ENCODE results near the gene TFG. TPM values are rescaled to one million over a fixed set of nuclear protein-coding genes. Genes with fewer than 3 reads are reported as not detected.
"Not testable (repeated sequence)": the region's sequence is repeated elsewhere in the genome, so short reads cannot be mapped to it uniquely, and the experiment has no call there.

Gene TFG
- polyA plus RNA-seq (2013, experiment 1 of 4): 147 TPM
- polyA plus RNA-seq (2013, experiment 2 of 4): 137 TPM
- polyA plus RNA-seq (2013, experiment 3 of 4): 115 TPM
- 125 TPM for polyA plus RNA-seq (2013, experiment 4 of 4)

DNA sequence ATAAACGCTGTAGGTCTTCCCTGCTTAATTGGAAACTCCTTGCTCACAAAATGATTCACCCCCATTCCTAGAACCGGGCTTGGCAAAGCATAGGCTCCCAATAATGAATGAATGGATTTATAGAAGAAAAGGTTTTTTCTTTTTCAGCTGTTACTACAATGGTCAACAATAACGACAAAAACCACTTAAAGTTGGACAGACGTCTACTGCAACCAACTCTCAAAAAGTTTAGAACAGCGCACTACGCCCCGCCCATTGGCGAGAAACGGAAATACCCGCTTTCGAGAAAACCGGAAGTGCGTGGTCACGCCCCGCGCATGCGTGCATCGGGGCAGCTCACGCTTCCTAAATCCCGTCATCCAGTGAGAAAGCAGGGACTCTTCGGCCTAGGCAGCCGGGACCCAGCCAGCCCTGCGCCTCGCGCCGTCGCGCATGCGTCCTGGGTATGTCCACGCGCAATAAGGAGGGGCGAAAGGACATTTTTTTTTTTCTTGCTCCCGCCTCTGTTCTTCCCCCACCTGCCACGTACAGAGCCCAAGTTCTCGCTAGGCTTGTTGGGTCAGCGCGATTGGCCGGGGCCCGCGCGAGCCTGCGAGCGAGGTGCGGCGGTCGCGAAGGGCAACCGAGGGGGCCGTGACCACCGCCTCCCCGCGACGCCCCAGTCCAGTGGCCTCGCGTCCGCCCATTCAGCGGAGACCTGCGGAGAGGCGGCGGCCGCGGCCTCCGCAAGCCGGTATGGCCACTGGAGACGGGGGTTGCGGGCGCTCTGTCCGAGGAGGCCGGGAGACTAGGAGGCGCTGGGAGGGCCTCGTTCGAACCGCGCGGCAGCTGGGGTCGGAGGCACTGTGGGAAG, at the start of gene TFG:
Gene TFG, plus strand, starts transcription at position 506 of the 853 bp plus-strand sequence. CDS start 4,192 bp downstream, outside the sequence.
- H3K9me3 ChIP-seq (ENCODE audit: control insufficient read depth, low read length): no peaks in the 10 kb centered on the region
- peaks cover under 1% of the 10 kb centered on the region for H3K36me3 ChIP-seq (ENCODE audit: control insufficient read depth, insufficient read depth, low read length)
- peak within 1 kb of the TSS; percentile 60 for H3K4me3 ChIP-seq (ENCODE audit: insufficient read depth, low read depth, low read length)
- H3K27ac ChIP-seq (ENCODE audit: insufficient read depth, low read depth, low read length, poor library complexity, severe bottlenecking): peak within 1 kb of the TSS; percentile 98
- H3K4me1 ChIP-seq (ENCODE audit: control insufficient read depth, insufficient read depth, low read length): no peaks in the 10 kb centered on the region
- WGBS, 2 experiments: 1 to 2% methylated on average over 69 to 70 of the region's 76 CpGs
- H3K27me3 ChIP-seq (ENCODE audit: control insufficient read depth, insufficient read depth, low read length, poor library complexity, severe bottlenecking): peaks cover 42% of the 10 kb centered on the region

DNA sequence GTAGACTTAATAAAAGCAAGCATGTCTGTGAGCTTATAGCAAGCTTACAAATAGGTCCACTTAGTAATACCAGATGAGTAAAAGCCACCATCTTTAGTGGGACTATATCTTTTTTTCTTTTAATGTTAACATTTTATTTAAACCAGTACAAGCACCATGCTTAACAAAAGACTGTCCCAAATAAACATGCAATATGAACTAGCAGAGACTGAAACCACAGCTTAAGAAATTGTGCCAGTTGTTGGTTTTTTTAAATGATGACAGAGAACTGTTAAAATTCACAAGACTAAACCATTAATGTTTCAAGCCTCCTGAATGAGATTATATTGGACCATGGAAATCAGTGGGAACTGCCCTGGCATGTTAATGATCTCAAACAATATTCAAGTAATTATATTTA, 48.0 kb upstream of the TFG start:
- not testable (repeated sequence) for H3K4me1 ChIP-seq (ENCODE audit: control insufficient read depth, insufficient read depth, low read length); H3K36me3 ChIP-seq (ENCODE audit: control insufficient read depth, insufficient read depth, low read length); H3K27ac ChIP-seq (ENCODE audit: insufficient read depth, low read depth, low read length, poor library complexity, severe bottlenecking); H3K4me3 ChIP-seq (ENCODE audit: insufficient read depth, low read depth, low read length); H3K9me3 ChIP-seq (ENCODE audit: control insufficient read depth, low read length); H3K27me3 ChIP-seq (ENCODE audit: control insufficient read depth, insufficient read depth, low read length, poor library complexity, severe bottlenecking)

DNA sequence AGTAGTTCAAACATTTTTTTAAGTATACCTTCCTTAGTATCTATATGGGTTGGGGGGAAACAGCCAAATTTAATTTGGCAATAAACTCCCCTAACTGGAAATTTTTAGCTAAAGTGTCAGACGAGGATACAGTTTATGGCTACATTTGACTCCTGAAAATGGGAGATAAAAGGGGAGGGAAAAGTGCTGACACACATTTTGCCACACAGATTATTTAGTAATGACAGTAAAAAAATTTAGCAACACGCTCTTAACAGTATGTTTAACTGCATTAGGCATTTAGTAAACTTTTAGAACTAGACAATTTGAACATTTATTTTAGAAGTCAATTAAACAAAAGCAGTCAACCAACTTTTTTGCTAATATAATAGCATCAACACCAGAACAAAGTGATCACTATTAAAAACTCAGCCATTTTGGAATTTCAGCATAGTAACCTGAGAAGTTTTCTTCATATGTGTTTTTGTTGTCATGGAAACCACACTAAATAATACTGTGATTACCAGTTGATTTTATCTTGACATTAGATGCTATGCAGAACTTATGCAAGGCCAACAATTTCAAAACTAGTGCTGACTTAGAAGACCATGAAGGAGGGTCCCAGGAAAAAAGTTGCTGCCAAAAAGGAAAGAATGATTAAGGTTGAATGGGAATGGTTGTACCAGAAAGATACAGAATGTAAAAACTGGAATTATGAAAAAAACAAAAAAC, 47.0 kb upstream of the TFG start:
- 60 to 100% methylated on average over 1 to 2 of the region's 2 CpGs for WGBS, 2 experiments

DNA sequence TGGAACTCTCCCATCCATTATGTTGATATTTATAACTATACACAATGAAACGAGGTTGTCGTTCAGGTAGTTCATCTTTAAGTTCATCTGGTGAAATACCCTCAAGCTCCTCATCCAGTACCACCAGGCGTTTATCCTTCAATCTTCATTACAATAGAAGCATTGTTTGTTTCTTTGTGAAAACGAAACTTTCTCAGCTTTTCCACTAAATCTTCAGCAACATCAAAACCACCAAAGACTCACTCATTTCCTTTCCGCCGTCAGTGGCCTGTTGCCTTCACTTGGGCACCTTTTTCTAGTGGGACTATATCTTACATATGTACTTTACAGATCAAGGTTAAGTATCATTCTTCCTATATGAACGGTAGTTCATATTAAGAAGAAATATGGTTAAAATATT, 44.1 kb upstream of the TFG start:
- Histone ChIP-seq H3K4me1 (ENCODE audit: control insufficient read depth, insufficient read depth, low read length) (no peaks in the 10 kb centered on the region), H3K9me3 (ENCODE audit: control insufficient read depth, low read length) (no peaks in the 10 kb centered on the region)
- WGBS, 2 experiments: 79 to 83% methylated on average over 6 of the region's 7 CpGs

More for the DNA sequence above, 47.0 kb upstream of the TFG start:
- Histone ChIP-seq H3K4me3 (ENCODE audit: insufficient read depth, low read depth, low read length) (no peak overlapping the region), H3K27ac (ENCODE audit: insufficient read depth, low read depth, low read length, poor library complexity, severe bottlenecking) (no peak overlapping the region), H3K4me1 (ENCODE audit: control insufficient read depth, insufficient read depth, low read length) (no peaks in the 10 kb centered on the region), H3K27me3 (ENCODE audit: control insufficient read depth, insufficient read depth, low read length, poor library complexity, severe bottlenecking) (no peaks in the 10 kb centered on the region), H3K9me3 (ENCODE audit: control insufficient read depth, low read length) (no peaks in the 10 kb centered on the region), H3K36me3 (ENCODE audit: control insufficient read depth, insufficient read depth, low read length) (no peaks in the 10 kb centered on the region)

DNA sequence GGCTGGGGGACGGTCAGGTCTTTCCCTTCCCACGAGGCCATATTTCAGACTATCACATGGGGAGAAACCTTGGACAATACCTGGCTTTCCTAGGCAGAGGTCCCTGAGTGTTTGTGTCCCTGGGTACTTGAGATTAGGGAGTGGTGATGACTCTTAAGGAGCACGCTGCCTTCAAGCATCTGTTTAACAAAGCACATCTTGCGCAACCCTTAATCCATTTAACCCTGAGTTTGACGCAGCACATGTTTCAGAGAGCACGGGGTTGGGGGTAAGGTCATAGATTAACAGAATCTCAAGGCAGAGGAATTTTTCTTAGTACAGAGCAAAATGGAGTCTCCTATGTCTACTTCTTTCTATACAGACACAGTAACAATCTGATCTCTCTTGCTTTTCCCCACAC, 42.6 kb upstream of the TFG start:
- H3K27ac ChIP-seq (ENCODE audit: insufficient read depth, low read depth, low read length, poor library complexity, severe bottlenecking); H3K4me3 ChIP-seq (ENCODE audit: insufficient read depth, low read depth, low read length); H3K27me3 ChIP-seq (ENCODE audit: control insufficient read depth, insufficient read depth, low read length, poor library complexity, severe bottlenecking); H3K36me3 ChIP-seq (ENCODE audit: control insufficient read depth, insufficient read depth, low read length); H3K9me3 ChIP-seq (ENCODE audit: control insufficient read depth, low read length); H3K4me1 ChIP-seq (ENCODE audit: control insufficient read depth, insufficient read depth, low read length): not testable (repeated sequence)
- 72 to 81% methylated on average over 3 to 5 of the region's 6 CpGs for WGBS, 2 experiments

More for the DNA sequence above, 44.1 kb upstream of the TFG start:
- Histone ChIP-seq H3K27ac (ENCODE audit: insufficient read depth, low read depth, low read length, poor library complexity, severe bottlenecking) (no peak overlapping the region), H3K4me3 (ENCODE audit: insufficient read depth, low read depth, low read length) (no peak overlapping the region), H3K27me3 (ENCODE audit: control insufficient read depth, insufficient read depth, low read length, poor library complexity, severe bottlenecking) (no peaks in the 10 kb centered on the region), H3K36me3 (ENCODE audit: control insufficient read depth, insufficient read depth, low read length) (no peaks in the 10 kb centered on the region)

DNA sequence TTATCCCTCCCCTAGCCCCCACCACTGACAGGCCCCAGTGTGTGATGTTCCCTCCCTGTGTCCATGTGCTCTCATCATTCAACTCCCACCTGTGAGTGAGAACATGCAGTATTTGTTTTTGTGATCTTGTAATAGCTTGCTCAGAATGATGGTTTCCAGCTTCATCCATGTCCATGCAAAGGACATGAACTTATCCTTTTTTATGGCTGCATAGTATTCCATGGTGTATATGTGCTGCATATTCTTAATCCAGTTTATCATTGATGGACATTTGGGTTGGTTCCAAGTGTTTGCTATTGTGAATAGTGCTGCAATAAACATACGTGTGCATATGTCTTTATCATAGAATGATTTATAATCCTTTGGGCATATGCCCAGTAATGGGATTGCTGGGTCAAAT, 42.0 kb upstream of the TFG start:
- not testable (repeated sequence) for H3K36me3 ChIP-seq (ENCODE audit: control insufficient read depth, insufficient read depth, low read length); H3K4me1 ChIP-seq (ENCODE audit: control insufficient read depth, insufficient read depth, low read length); H3K27me3 ChIP-seq (ENCODE audit: control insufficient read depth, insufficient read depth, low read length, poor library complexity, severe bottlenecking); H3K9me3 ChIP-seq (ENCODE audit: control insufficient read depth, low read length); H3K27ac ChIP-seq (ENCODE audit: insufficient read depth, low read depth, low read length, poor library complexity, severe bottlenecking); H3K4me3 ChIP-seq (ENCODE audit: insufficient read depth, low read depth, low read length)
- 100% methylated on average over 1 of the region's 1 CpG for WGBS, 2 experiments

DNA sequence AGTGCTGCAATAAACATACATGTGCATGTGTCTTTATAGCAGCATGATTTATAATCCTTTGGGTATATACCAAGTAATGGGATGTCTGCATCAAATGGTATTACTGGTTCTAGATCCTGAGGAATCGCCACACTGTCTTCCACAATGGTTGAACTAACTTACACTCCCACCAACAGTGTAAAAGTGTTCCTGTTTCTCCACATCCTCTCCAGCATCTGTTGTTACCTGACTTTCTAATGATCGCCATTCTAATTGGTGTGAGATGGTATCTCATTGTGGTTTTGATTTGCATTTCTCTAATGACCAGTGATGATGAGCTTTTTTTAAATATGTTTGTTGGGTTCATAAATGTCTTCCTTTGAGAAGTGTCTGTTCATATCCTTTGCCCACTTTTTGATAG, 38.3 kb upstream of the TFG start:
- H3K27me3 ChIP-seq (ENCODE audit: control insufficient read depth, insufficient read depth, low read length, poor library complexity, severe bottlenecking); H3K4me1 ChIP-seq (ENCODE audit: control insufficient read depth, insufficient read depth, low read length); H3K27ac ChIP-seq (ENCODE audit: insufficient read depth, low read depth, low read length, poor library complexity, severe bottlenecking); H3K36me3 ChIP-seq (ENCODE audit: control insufficient read depth, insufficient read depth, low read length); H3K4me3 ChIP-seq (ENCODE audit: insufficient read depth, low read depth, low read length); H3K9me3 ChIP-seq (ENCODE audit: control insufficient read depth, low read length): not testable (repeated sequence)
- 85 to 100% methylated on average over 1 of the region's 2 CpGs for WGBS, 2 experiments

DNA sequence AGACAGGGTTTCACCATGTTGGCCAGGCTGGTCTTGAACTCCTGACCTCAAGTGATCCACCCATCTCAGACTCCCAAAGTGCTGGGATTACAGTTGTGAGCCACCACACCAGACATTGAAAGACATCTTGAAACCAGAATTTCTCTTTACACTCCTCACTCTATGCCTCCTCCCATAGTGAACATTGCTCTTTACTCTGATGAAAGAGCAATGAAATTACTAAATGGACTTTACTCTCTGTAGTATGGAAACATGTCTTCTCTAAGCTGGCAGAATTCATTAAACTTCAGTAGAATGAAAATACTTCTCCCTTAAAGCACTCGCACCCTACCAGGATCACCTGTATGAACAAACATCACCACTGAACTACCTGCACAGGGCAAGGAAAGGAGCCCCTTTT, 27.8 kb upstream of the TFG start:
- H3K4me3 ChIP-seq (ENCODE audit: insufficient read depth, low read depth, low read length): no peak overlapping the region
- H3K36me3 ChIP-seq (ENCODE audit: control insufficient read depth, insufficient read depth, low read length): no peaks in the 10 kb centered on the region
- whole genome bisulfite sequencing, 2 experiments: 88 to 92% methylated on average over 1 of the region's 1 CpG
- no peaks in the 10 kb centered on the region for H3K9me3 ChIP-seq (ENCODE audit: control insufficient read depth, low read length)
- no peaks in the 10 kb centered on the region for H3K27me3 ChIP-seq (ENCODE audit: control insufficient read depth, insufficient read depth, low read length, poor library complexity, severe bottlenecking)
- no peak overlapping the region for H3K27ac ChIP-seq (ENCODE audit: insufficient read depth, low read depth, low read length, poor library complexity, severe bottlenecking)
- H3K4me1 ChIP-seq (ENCODE audit: control insufficient read depth, insufficient read depth, low read length): no peaks in the 10 kb centered on the region

DNA sequence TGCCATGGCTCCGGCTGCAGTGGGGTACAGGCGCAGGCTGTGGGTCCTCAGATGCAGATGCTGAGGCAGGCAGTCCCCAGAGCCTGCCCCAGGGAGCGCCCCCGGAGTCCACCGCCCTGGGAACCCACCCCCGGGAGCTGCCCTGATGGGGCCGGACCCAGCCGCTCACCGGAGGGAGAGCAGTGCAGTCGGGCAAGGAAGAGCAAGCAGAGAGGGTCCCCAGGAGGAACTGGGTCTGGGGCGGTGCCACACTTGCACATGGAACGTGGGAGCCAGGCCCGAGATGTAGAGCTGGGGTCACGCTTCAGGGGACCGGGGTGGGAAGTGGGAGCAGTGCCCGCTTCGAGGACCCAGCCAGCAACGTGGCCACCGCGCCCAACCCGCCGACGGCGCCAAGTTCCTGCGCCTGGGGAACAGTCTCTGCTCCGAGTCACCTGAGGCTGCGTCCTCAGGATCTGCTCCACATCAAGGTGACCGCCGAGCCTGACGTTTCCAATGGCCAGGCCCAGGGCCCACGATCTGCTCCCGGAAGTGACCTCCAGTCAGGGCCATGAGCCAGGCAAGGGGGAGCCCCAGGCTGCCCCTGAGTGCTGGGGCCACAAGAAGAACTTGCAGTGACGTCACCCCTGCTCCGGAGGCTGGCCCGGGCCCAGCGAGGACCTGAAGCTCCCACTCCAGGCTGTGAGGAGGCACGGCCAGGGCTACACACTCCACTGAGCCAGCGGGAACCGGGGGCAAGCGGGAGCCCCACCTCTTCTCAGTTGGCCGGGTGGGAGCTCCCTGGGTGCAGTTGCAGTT, 27.0 kb upstream of the TFG start:
- 94 to 95% methylated on average over 41 of the region's 41 CpGs for WGBS, 2 experiments
- H3K9me3 ChIP-seq (ENCODE audit: control insufficient read depth, low read length): no peaks in the 10 kb centered on the region

More for the DNA sequence above, 27.0 kb upstream of the TFG start:
- Histone ChIP-seq H3K36me3 (ENCODE audit: control insufficient read depth, insufficient read depth, low read length) (no peaks in the 10 kb centered on the region), H3K27ac (ENCODE audit: insufficient read depth, low read depth, low read length, poor library complexity, severe bottlenecking) (no peak overlapping the region), H3K4me3 (ENCODE audit: insufficient read depth, low read depth, low read length) (no peak overlapping the region), H3K4me1 (ENCODE audit: control insufficient read depth, insufficient read depth, low read length) (no peaks in the 10 kb centered on the region), H3K27me3 (ENCODE audit: control insufficient read depth, insufficient read depth, low read length, poor library complexity, severe bottlenecking) (no peaks in the 10 kb centered on the region)
